IMR-90 (cell line): Measurements from ENCODE around the gene TIGD3.

Experiments
- CEBPB ChIP-seq: IDR thresholded peaks from 2 replicates; pipeline ENCODE4 v1.6.1; 2012; ENCODE audit warnings: low read depth, low read length, improper control_type of control experiment
- CTCF ChIP-seq: conservative IDR thresholded peaks from 2 replicates; pipeline ENCODE4 v1.5.1; 2012; ENCODE audit warnings: mild to moderate bottlenecking, low read depth, low read length, improper control_type of control experiment
- NFE2L2 ChIP-seq: fragments of 150-350 bp; IDR thresholded peaks from 2 replicates; pipeline ENCODE4 v1.6.1; 2016; ENCODE audit warnings: low read depth, mild to moderate bottlenecking, low read length
- POLR2A ChIP-seq: IDR thresholded peaks from 2 replicates; pipeline ENCODE4 v1.6.1; 2012; ENCODE audit warnings: mild to moderate bottlenecking, low read depth, low read length
- RAD21 ChIP-seq: IDR thresholded peaks from 2 replicates; pipeline ENCODE4 v1.6.1; 2012; ENCODE audit warnings: low read length, improper control_type of control experiment
- USF2 ChIP-seq: fragments of 150-350 bp; IDR thresholded peaks from 2 replicates; pipeline ENCODE4 v1.6.1; 2017; ENCODE audit warnings: mild to moderate bottlenecking, antibody characterized with exemption, low read length, low read depth

- TF ChIP-seq CTCF (no peak), CEBPB (no peak), POLR2A (peak; percentile 95), NFE2L2 (no peak), RAD21 (no peak), USF2 (no peak)
Observed at GRCh38 chr11:65314501-65315203, 39.9 kb upstream of the TIGD3 start, which contains the start of gene CDC42EP2.
